Measurements from ENCODE around the gene TP53I11. TPM values are rescaled to one million over a fixed set of nuclear protein-coding genes. Genes with fewer than 3 reads are reported as not detected.

TP53I11 gene
- total and polyA plus RNA-seq, 2 experiments from 2014 or later: 59.9 to 117 TPM

- H3F3A ChIP-seq (ENCODE audit: insufficient read depth): no peaks in the 10 kb centered on the region
- no peak for DNase-seq
- H3K9ac ChIP-seq: no peak overlapping the region
- H3K4me1 ChIP-seq (ENCODE audit: insufficient read depth): no peaks in the 10 kb centered on the region
- WGBS, 2 experiments (ENCODE audit: low coverage in 1 of 2, low lambda C conversion rate in 2 of 2, missing lambda C conversion rate in 2 of 2): 56% methylated on average over 11 of the region's 11 CpGs
- no peak overlapping the region for H2AFZ ChIP-seq
- H3K27me3 ChIP-seq (replicated peaks; ENCODE audit: insufficient read depth): no peaks in the 10 kb centered on the region
- H3K9me2 ChIP-seq (ENCODE audit: insufficient read depth): no peaks in the 10 kb centered on the region
- H4K20me1 ChIP-seq (ENCODE audit: insufficient read depth): no peaks in the 10 kb centered on the region; the same call in 1 of the 2 replicates
- in situ Hi-C loops (cut with MboI): loop anchor here (10.0 to 25.0 kb wide), 3 partner anchors 149 to 842 kb away; partner anchors contain the start of gene SYT13
- H3K36me3 ChIP-seq (ENCODE audit: low read depth): no peaks in the 10 kb centered on the region
- H3K4me3 ChIP-seq: no peak overlapping the region
- peaks cover 33% of the 10 kb centered on the region for H3K79me2 ChIP-seq (ENCODE audit: insufficient read depth)
- no peak overlapping the region for H3K4me2 ChIP-seq (ENCODE audit: unreplicated experiment)
- TF ChIP-seq EZH2phosphoT487 (IDR thresholded peaks at IDR 0.05; ENCODE audit: insufficient read depth, low read depth) (no peak), EZH2 (IDR thresholded peaks at IDR 0.05; ENCODE audit: insufficient read depth, poor library complexity, severe bottlenecking) (no peak)
- H3K9me3 ChIP-seq (ENCODE audit: low read depth): no peaks in the 10 kb centered on the region
- no peak overlapping the region for H3K27ac ChIP-seq
Measured at GRCh38 chr11:44945666-44946065, 5.0 kb downstream of the TP53I11 start.

DNA sequence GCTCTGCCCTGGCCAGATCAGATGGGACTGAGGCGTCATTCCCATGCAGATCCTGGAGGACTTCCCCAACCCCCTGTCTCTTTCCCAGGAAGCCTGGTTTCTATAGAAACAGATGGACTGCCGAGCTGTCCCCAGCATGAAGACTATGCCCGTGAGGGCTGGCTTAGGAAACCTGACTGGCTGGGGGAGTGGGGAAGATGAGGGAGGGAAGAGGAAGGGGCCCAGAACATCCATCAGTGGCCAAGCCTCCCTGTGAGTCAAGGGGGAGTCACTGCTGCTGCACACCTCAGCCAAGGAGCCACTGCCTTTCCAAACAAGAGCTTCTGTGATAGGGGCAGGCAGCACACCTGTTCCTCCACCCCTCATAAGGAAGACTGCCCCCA lies 5.8 kb downstream of the TP53I11 start:
- no peaks in the 10 kb centered on the region for H3K36me3 ChIP-seq (ENCODE audit: low read depth)
- TF ChIP-seq EZH2 (IDR thresholded peaks at IDR 0.05; ENCODE audit: insufficient read depth, poor library complexity, severe bottlenecking): no peak
- no peaks in the 10 kb centered on the region for H3K9me3 ChIP-seq (ENCODE audit: low read depth)
- no peak overlapping the region for H2AFZ ChIP-seq
- no peak for DNase-seq
- H3K4me2 ChIP-seq (ENCODE audit: unreplicated experiment): no peak overlapping the region
- in situ Hi-C loops (cut with MboI): loop anchor here (10.0 to 25.0 kb wide), 3 partner anchors 150 to 842 kb away; partner anchors contain the start of gene SYT13
- H3K27me3 ChIP-seq (replicated peaks; ENCODE audit: insufficient read depth): no peaks in the 10 kb centered on the region
- no peak overlapping the region for H3K27ac ChIP-seq
- no peaks in the 10 kb centered on the region for H3K4me1 ChIP-seq (ENCODE audit: insufficient read depth)
- no peaks in the 10 kb centered on the region for H3K9me2 ChIP-seq (ENCODE audit: insufficient read depth)
- H3K4me3 ChIP-seq: no peak overlapping the region
- 63 to 83% methylated on average over 3 of the region's 3 CpGs for WGBS, 2 experiments (ENCODE audit: low coverage in 1 of 2, low lambda C conversion rate in 2 of 2, missing lambda C conversion rate in 2 of 2)
- H3K9ac ChIP-seq: no peak overlapping the region
- no peaks in the 10 kb centered on the region; the same call in 1 of the 2 replicates for H4K20me1 ChIP-seq (ENCODE audit: insufficient read depth)
- H3F3A ChIP-seq (ENCODE audit: insufficient read depth): 0 out of 2 replicates have a peak, but pooled peaks cover 3% of the 10 kb centered on the region
- peaks cover 33% of the 10 kb centered on the region for H3K79me2 ChIP-seq (ENCODE audit: insufficient read depth)

DNA sequence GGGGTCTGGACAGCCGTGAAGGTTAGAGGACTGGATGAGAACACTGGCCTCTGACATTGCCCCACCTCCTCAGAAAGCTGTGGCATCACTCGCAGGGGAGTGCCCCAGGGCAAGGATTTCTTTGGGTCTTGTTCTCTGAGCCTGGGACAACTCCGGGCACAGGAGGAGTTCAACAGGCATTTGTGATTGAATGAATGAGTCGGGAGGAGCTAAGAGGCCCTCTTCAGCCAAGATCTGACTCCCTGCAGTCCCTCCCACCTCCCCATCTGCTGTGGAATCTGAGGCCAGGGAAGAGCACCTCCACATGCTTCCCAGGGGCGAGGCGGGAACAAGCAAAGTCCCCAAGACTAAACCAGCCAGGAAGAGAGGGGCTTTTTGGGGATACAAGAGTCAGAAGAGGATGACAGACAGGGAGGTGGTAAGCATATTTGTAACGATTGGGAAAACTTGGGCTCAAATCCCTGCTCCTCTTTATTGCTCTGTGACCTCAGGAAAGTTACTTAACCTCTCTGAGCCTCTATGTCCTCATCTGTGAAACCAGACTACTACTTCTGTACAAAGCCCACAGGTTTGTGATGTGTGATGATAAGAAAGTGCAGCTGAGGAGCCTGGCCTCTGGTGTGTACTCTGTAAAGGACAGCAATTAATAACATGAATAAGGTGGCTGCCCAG lies 6.4 kb downstream of the TP53I11 start:
- Histone ChIP-seq H3F3A (ENCODE audit: insufficient read depth) (0 out of 2 replicates have a peak, but pooled peaks cover 3% of the 10 kb centered on the region), H3K4me3 (no peak overlapping the region), H3K79me2 (ENCODE audit: insufficient read depth) (peaks cover 32% of the 10 kb centered on the region), H2AFZ (no peak overlapping the region), H3K27me3 (replicated peaks; ENCODE audit: insufficient read depth) (no peaks in the 10 kb centered on the region), H3K9me3 (ENCODE audit: low read depth) (no peaks in the 10 kb centered on the region), H3K9me2 (ENCODE audit: insufficient read depth) (no peaks in the 10 kb centered on the region), H3K4me2 (ENCODE audit: unreplicated experiment) (no peak overlapping the region), H3K9ac (no peak overlapping the region), H3K36me3 (ENCODE audit: low read depth) (no peaks in the 10 kb centered on the region), H3K27ac (no peak overlapping the region), H3K4me1 (ENCODE audit: insufficient read depth) (no peaks in the 10 kb centered on the region), H4K20me1 (ENCODE audit: insufficient read depth) (no peaks in the 10 kb centered on the region; the same call in 1 of the 2 replicates)
- no peak for TF ChIP-seq EZH2 (IDR thresholded peaks at IDR 0.05; ENCODE audit: insufficient read depth, poor library complexity, severe bottlenecking)
- no peak for TF ChIP-seq EZH2phosphoT487 (IDR thresholded peaks at IDR 0.05; ENCODE audit: insufficient read depth, low read depth)
- in situ Hi-C loops (cut with MboI): loop anchor here (10.0 to 25.0 kb wide), 3 partner anchors 150 to 843 kb away; partner anchors contain the start of gene SYT13
- WGBS, 2 experiments (ENCODE audit: low coverage in 1 of 2, low lambda C conversion rate in 2 of 2, missing lambda C conversion rate in 2 of 2): 71 to 74% methylated on average over 7 of the region's 7 CpGs
- no peak for DNase-seq

- no peak overlapping the region for H3K9ac ChIP-seq
- H3K79me2 ChIP-seq (ENCODE audit: insufficient read depth): peaks cover 25% of the 10 kb centered on the region
- no peak overlapping the region for H2AFZ ChIP-seq
- no peak overlapping the region for H3K4me3 ChIP-seq
- no peaks in the 10 kb centered on the region for H3K4me1 ChIP-seq (ENCODE audit: insufficient read depth)
- DNase-seq: no peak
- 93 to 95% methylated on average over 7 of the region's 7 CpGs for WGBS, 2 experiments (ENCODE audit: low coverage in 1 of 2, low lambda C conversion rate in 2 of 2, missing lambda C conversion rate in 2 of 2)
- H3K27me3 ChIP-seq (replicated peaks; ENCODE audit: insufficient read depth): no peaks in the 10 kb centered on the region
- H3K9me2 ChIP-seq (ENCODE audit: insufficient read depth): no peaks in the 10 kb centered on the region
- no peak overlapping the region for H3K4me2 ChIP-seq (ENCODE audit: unreplicated experiment)
- TF ChIP-seq EZH2 (IDR thresholded peaks at IDR 0.05; ENCODE audit: insufficient read depth, poor library complexity, severe bottlenecking): no peak
- no peak for TF ChIP-seq EZH2phosphoT487 (IDR thresholded peaks at IDR 0.05; ENCODE audit: insufficient read depth, low read depth)
- H3K9me3 ChIP-seq (ENCODE audit: low read depth): no peaks in the 10 kb centered on the region
- H3K36me3 ChIP-seq (ENCODE audit: low read depth): no peaks in the 10 kb centered on the region
- in situ Hi-C loops (cut with MboI): loop anchor here (10.0 to 25.0 kb wide), 3 partner anchors 151 to 844 kb away; partner anchors contain the start of gene SYT13
- 0 out of 2 replicates have a peak, but pooled peaks cover 3% of the 10 kb centered on the region for H3F3A ChIP-seq (ENCODE audit: insufficient read depth)
- no peak overlapping the region for H3K27ac ChIP-seq
- H4K20me1 ChIP-seq (ENCODE audit: insufficient read depth): no peaks in the 10 kb centered on the region; the same call in 1 of the 2 replicates
Measured at GRCh38 chr11:44943696-44944095, 7.0 kb downstream of the TP53I11 start.
